Brain microvascular endothelial cell (primary cell): ENCODE measurements around the gene RANBP9.

Experiments used
- DNase-seq: peaks from one replicate; pipeline ENCODE4 v3.0.0-alpha.2; 2020
- H3K27ac ChIP-seq: fragments of 250-450 bp; sonication (Bioruptor Pico); 2 replicates; pipeline ENCODE4 v1.5.1; 2020; ENCODE audit warnings: mild to moderate bottlenecking, moderate library complexity
- H3K27me3 ChIP-seq: fragments of 250-450 bp; sonication (Bioruptor Pico); replicated peaks from 2 replicates; pipeline ENCODE4 v1.5.1; 2020; ENCODE audit warnings: mild to moderate bottlenecking
- H3K36me3 ChIP-seq: fragments of 250-450 bp; sonication (Bioruptor Pico); replicated peaks from 2 replicates; pipeline ENCODE4 v1.5.1; 2020; ENCODE audit warnings: mild to moderate bottlenecking
- H3K4me3 ChIP-seq: 2 replicates; pipeline ENCODE4 v1.5.1; 2011; ENCODE audit warnings: low read depth, mild to moderate bottlenecking, control low read depth, low read length, moderate library complexity
- CTCF ChIP-seq: IDR thresholded peaks from 2 replicates; pipeline ENCODE4 v1.5.1; 2011; ENCODE audit warnings: low read depth, mild to moderate bottlenecking, moderate library complexity, low read length, control low read depth, inconsistent platforms; ENCODE audit errors: missing control alignments
- in situ Hi-C: cut with HindIII; loops from 2 replicates; pipeline ENCODE4 v1.10.0; 2017; ENCODE audit warnings: low sequenced_read_pairs, low pct_ligation_motif_present

RANBP9 gene

GRCh38 chr6:13629459-13630116 is 82.0 kb downstream of the RANBP9 start:
- no peak overlapping the region for H3K27ac ChIP-seq
- no peaks in the 10 kb centered on the region for H3K27me3 ChIP-seq
- no peak overlapping the region for H3K4me3 ChIP-seq
- TF ChIP-seq CTCF: no peak
- peaks cover 9% of the 10 kb centered on the region for H3K36me3 ChIP-seq
- DNase-seq: no peak
- in situ Hi-C loops: no loop called here

- TF ChIP-seq CTCF: peak; percentile 70
- no peak overlapping the region for H3K4me3 ChIP-seq
- H3K36me3 ChIP-seq: peaks cover 31% of the 10 kb centered on the region
- DNase-seq: peak; percentile 27
- H3K27ac ChIP-seq: no peak overlapping the region
- in situ Hi-C loops: no loop called here
- no peaks in the 10 kb centered on the region for H3K27me3 ChIP-seq
Observed at GRCh38 chr6:13624871-13625288, 86.8 kb downstream of the RANBP9 start.

- Histone ChIP-seq H3K27me3 (no peaks in the 10 kb centered on the region), H3K27ac (no peak overlapping the region), H3K4me3 (no peak overlapping the region), H3K36me3 (peaks cover 44% of the 10 kb centered on the region)
- in situ Hi-C loops: no loop called here
- DNase-seq: no peak
- TF ChIP-seq CTCF: peak; percentile 6
Observed at GRCh38 chr6:13617066-13617465, 94.6 kb downstream of the RANBP9 start.

- Histone ChIP-seq H3K4me3 (peak overlapping the region; percentile 96), H3K27ac (peak overlapping the region; percentile 76), H3K27me3 (no peaks in the 10 kb centered on the region), H3K36me3 (peaks cover 31% of the 10 kb centered on the region)
- in situ Hi-C loops: no loop called here
- TF ChIP-seq CTCF: no peak
- peak; percentile 38 for DNase-seq
Observed at GRCh38 chr6:13615792-13616120, 95.9 kb downstream of the RANBP9 start.

GRCh38 chr6:13614926-13615791 is 96.5 kb downstream of the RANBP9 start, which contains the start of gene NOL7:
Gene NOL7 (plus strand): TSS chr6:13615335. CDS start chr6:13615359, 24 bp downstream.
- H3K36me3 ChIP-seq: peaks cover 28% of the 10 kb centered on the region
- in situ Hi-C loops: no loop called here

More at GRCh38 chr6:13614926-13615791, 96.5 kb downstream of the RANBP9 start, which contains the start of gene NOL7:
- peak; percentile 96 for DNase-seq
- peak; percentile 94 for TF ChIP-seq CTCF
- H3K4me3 ChIP-seq: peak within 1 kb of the TSS; percentile 96
- peak within 1 kb of the TSS; percentile 76 for H3K27ac ChIP-seq
- H3K27me3 ChIP-seq: no peaks in the 10 kb centered on the region
